HepG2 (cell line): ENCODE measurements around the gene C4B. TPM values are rescaled to one million over a fixed set of nuclear protein-coding genes. Genes with fewer than 3 reads are reported as not detected.

Experiments
- ATAC-seq: fragments of 200-7000 bp; cut with Tn5 transposase; 3 replicates; pipeline ENCODE4 v1.9.1; 2020; ENCODE audit warnings: mild to moderate bottlenecking, moderate library complexity
- BruUV-seq: library from RNA; stranded (reverse); fragments of 400-500 nt; replicated peaks from 2 replicates; lab custom pipeline; 2021; lab: Mats Ljungman, UMichigan
- CTCF ChIA-PET: fragments of 300-600 bp; formaldehyde crosslinking; extraction: SDS; loops from one replicate; lab custom pipeline; 2021; ENCODE audit warnings: low total read pairs, inconsistent platforms, low intra/inter-chr PET ratio; lab: Yijun Ruan, JAX
- POLR2A ChIA-PET: fragments of 350-600 bp; sonication (Branson Sonifier 250); formaldehyde crosslinking; loops from one replicate; lab custom pipeline; 2020; ENCODE audit warnings: antibody characterized with exemption, inconsistent platforms; lab: Yijun Ruan, JAX
- DNase-seq: peaks from one replicate; pipeline ENCODE4 v3.0.0-alpha.2; 2015; ENCODE audit warnings: low spot score
- FAIRE-seq: peaks from 3 replicates; lab custom pipeline; 2011; peaks lifted over from hg19 to GRCh38; lab: Jason Lieb, UNC
- H2AFZ ChIP-seq: one replicate; pipeline ENCODE4 v1.6.1; 2011; ENCODE audit warnings: low read length, inconsistent platforms
- H3K27ac ChIP-seq: fragments of 300-600 bp; 3 replicates; pipeline ENCODE4 v1.8.0; 2011; ENCODE audit warnings: mixed run types, mild to moderate bottlenecking, mixed read lengths, low read length, inconsistent platforms; ENCODE audit not compliant: insufficient read depth; ENCODE audit errors: extremely low read length
- H3K27me3 ChIP-seq, 2 experiments: fragments of 200-600 bp in 1 of 2; 2 replicates in 1 of 2; 3 replicates in 1 of 2; pipeline versions ENCODE4 v1.6.0 to v1.8.0; 2011; ENCODE audit warnings: low read length in 2 of 2, mild to moderate bottlenecking in 2 of 2, moderate library complexity in 2 of 2, inconsistent platforms in 1 of 2; ENCODE audit not compliant: insufficient read depth in 2 of 2, control insufficient read depth in 1 of 2
- H3K36me3 ChIP-seq, 2 experiments: fragments of 200-600 bp in 1 of 2; replicated peaks in 1 of 2; 2 replicates in 1 of 2; 3 replicates in 1 of 2; pipeline versions ENCODE4 v1.5.1 to v1.8.0; 2011; ENCODE audit warnings: low read length in 2 of 2, inconsistent platforms in 1 of 2; ENCODE audit not compliant: insufficient read depth in 2 of 2, control insufficient read depth in 1 of 2
- H3K4me1 ChIP-seq: 2 replicates; pipeline ENCODE4 v1.5.1; 2012; ENCODE audit warnings: low read length, inconsistent platforms; ENCODE audit not compliant: insufficient read depth
- H3K4me2 ChIP-seq: 2 replicates; pipeline ENCODE4 v1.6.0; 2011; ENCODE audit warnings: low read depth, low read length, inconsistent platforms
- H3K4me3 ChIP-seq, 3 experiments: fragments of 200-600 bp in 1 of 3; sonication (generic), shearing (Covaris generic) in 1 of 3; replicated peaks in 1 of 3; 2 replicates each; pipeline ENCODE4 v1.5.1; 2011 to 2016; ENCODE audit warnings: low read length in 3 of 3, inconsistent platforms in 2 of 3, low read depth in 2 of 3, mild to moderate bottlenecking in 2 of 3, control low read depth in 1 of 3, mixed read lengths in 1 of 3; ENCODE audit not compliant: insufficient read depth in 1 of 3
- H3K79me2 ChIP-seq: one replicate; pipeline ENCODE4 v1.6.1; 2011; ENCODE audit warnings: low read length, inconsistent platforms; ENCODE audit not compliant: insufficient read depth
- H3K9ac ChIP-seq: 2 replicates; pipeline ENCODE4 v1.6.0; 2011; ENCODE audit warnings: mild to moderate bottlenecking, low read depth, low read length, inconsistent platforms; ENCODE audit not compliant: insufficient read depth
- H3K9me3 ChIP-seq: 2 replicates; pipeline ENCODE4 v1.5.1; 2012; ENCODE audit warnings: mild to moderate bottlenecking, low read length
- H4K20me1 ChIP-seq: 2 replicates; pipeline ENCODE4 v1.6.0; 2011; ENCODE audit warnings: inconsistent platforms, mild to moderate bottlenecking, low read length, moderate library complexity; ENCODE audit not compliant: insufficient read depth
- DMAP1 ChIP-seq: IDR thresholded peaks from 2 replicates; pipeline ENCODE4 v1.6.1; 2016
- GTF3A ChIP-seq: sonication (generic); formaldehyde crosslinking; conservative IDR thresholded peaks from 2 replicates; pipeline ENCODE4 v1.4.0; 2020; ENCODE audit warnings: mild to moderate bottlenecking, missing genetic modification reagents
- SNRNP70 ChIP-seq: fragments of 200-400 bp; formaldehyde crosslinking; IDR thresholded peaks from 2 replicates; pipeline ENCODE4 v1.6.1; 2017; ENCODE audit warnings: mild to moderate bottlenecking, low read depth, low read length, moderate library complexity
- SRSF4 ChIP-seq: fragments of 200-400 bp; formaldehyde crosslinking; IDR thresholded peaks from one replicate; pipeline ENCODE4 v1.6.1; 2018; ENCODE audit warnings: mild to moderate bottlenecking, low read depth, low read length, moderate library complexity; ENCODE audit not compliant: poor library complexity, severe bottlenecking
- TAF15 ChIP-seq: fragments of 200-400 bp; formaldehyde crosslinking; IDR thresholded peaks from one replicate; pipeline ENCODE4 v1.6.1; 2018; ENCODE audit warnings: mild to moderate bottlenecking, low read depth, low read length; ENCODE audit not compliant: poor library complexity, severe bottlenecking
- ZNF30 ChIP-seq: sonication (generic); formaldehyde crosslinking; IDR thresholded peaks from 2 replicates; pipeline ENCODE4 v1.5.0; 2020; ENCODE audit warnings: mild to moderate bottlenecking, missing genetic modification reagents
- ZNF333 ChIP-seq: sonication (generic); formaldehyde crosslinking; IDR thresholded peaks from 2 replicates; pipeline ENCODE4 v1.4.0; 2020; ENCODE audit warnings: mild to moderate bottlenecking, missing genetic modification reagents, borderline replicate concordance
- ZNF577 ChIP-seq: sonication (generic); formaldehyde crosslinking; IDR thresholded peaks from 2 replicates; pipeline ENCODE4 v1.4.0; 2020; ENCODE audit warnings: mild to moderate bottlenecking, low read depth, missing genetic modification reagents, borderline replicate concordance
- WGBS: methylation state at CpG from one replicate; pipeline ENCODE4 v1.1.6; 2017; ENCODE audit warnings: low lambda C conversion rate; 5-methylcytosine and 5-hydroxymethylcytosine counted together
- in situ Hi-C: cut with HindIII; loops from 2 replicates; pipeline ENCODE4 v1.10.0; 2017; ENCODE audit warnings: low pct_unique_long_range_greater_than_20kb; ENCODE audit not compliant: extremely low pct_ligation_motif_present
- intact Hi-C: fragments of 100-400 bp; cut with micrococcal nuclease; formaldehyde crosslinking; loops from one replicate; pipeline ENCODE4 v1.10.0; 2022; ENCODE audit not compliant: unreplicated experiment
- polyA plus RNA-seq, 8 experiments: library from polyadenylated mRNA; depleted of rRNA in 3 of 8; stranded (reverse) in 7 of 8; unstranded in 1 of 8; fragments of >200 nt; fragmentation: Illumina TruSeq in 4 of 8; extraction: Trizol in 4 of 8; gene quantifications; 2 replicates each; pipeline versions ENCODE4 v1.2.1 to v1.2.3, GENCODE V29; 2011 to 2016; ENCODE audit warnings: low read depth in 4 of 8, missing spikeins in 1 of 8, mixed read lengths in 1 of 8; ENCODE audit not compliant: insufficient read depth in 1 of 8
- total RNA-seq, 5 experiments: library from RNA; depleted of rRNA; stranded (reverse); fragments of >200 nt; fragmentation: Illumina TruSeq; extraction: Trizol; gene quantifications; 2 replicates each; pipeline ENCODE4 v1.2.3, GENCODE V29; 2016; ENCODE audit warnings: low read depth in 1 of 5
- TF ChIP-seq, protein P1 (sequence below): sonication (generic); formaldehyde crosslinking; IDR thresholded peaks from 2 replicates; pipeline ENCODE4 v1.4.0; 2020; ENCODE audit warnings: mild to moderate bottlenecking, missing genetic modification reagents

Gene C4B
- total and polyA plus RNA-seq, 2 of the 13 experiments (the other 11 are each of a cell fraction or from before 2014, with no cell fraction given): 167 to 538 TPM

GRCh38 chr6:32082935-32083334 lies 68.3 kb downstream of the C4B start:
- no peaks in the 10 kb centered on the region for H3K9me3 ChIP-seq
- H3K9ac ChIP-seq: no peak overlapping the region
- FAIRE-seq: no peak
- POLR2A ChIA-PET: no interaction called here
- no peak for ATAC-seq
- H3K27me3 ChIP-seq: peaks cover 9 to 62% of the 10 kb centered on the region in 2 experiments
- TF ChIP-seq GTF3A (CRISPR knock-in tag) (no peak), ZNF30 (CRISPR knock-in tag) (no peak), SNRNP70 (no peak)
- TF ChIP-seq, protein P1, sequence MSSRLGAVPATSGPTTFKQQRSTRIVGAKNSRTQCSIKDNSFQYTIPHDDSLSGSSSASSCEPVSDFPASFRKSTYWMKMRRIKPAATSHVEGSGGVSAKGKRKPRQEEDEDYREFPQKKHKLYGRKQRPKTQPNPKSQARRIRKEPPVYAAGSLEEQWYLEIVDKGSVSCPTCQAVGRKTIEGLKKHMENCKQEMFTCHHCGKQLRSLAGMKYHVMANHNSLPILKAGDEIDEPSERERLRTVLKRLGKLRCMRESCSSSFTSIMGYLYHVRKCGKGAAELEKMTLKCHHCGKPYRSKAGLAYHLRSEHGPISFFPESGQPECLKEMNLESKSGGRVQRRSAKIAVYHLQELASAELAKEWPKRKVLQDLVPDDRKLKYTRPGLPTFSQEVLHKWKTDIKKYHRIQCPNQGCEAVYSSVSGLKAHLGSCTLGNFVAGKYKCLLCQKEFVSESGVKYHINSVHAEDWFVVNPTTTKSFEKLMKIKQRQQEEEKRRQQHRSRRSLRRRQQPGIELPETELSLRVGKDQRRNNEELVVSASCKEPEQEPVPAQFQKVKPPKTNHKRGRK (CRISPR knock-in tag): no peak
- WGBS: 44% methylated on average over 9 of the region's 9 CpGs
- no peak overlapping the region for H3K4me3 ChIP-seq
- no peak for DNase-seq
- H3K79me2 ChIP-seq: no peaks in the 10 kb centered on the region
- no TSS peak for BruUV-seq
- H3K36me3 ChIP-seq: no peaks in the 10 kb centered on the region
- in situ Hi-C loops: loop anchor here (25.0 kb wide), 1 partner anchor 704 kb away; no protein-coding TSS in a partner anchor
- H3K27ac ChIP-seq: no peak overlapping the region
- intact Hi-C loops: no loop called here
- no peaks in the 10 kb centered on the region for H4K20me1 ChIP-seq
- CTCF ChIA-PET: no interaction called here
- H2AFZ ChIP-seq: no peak overlapping the region
- no peak overlapping the region for H3K4me2 ChIP-seq
- H3K4me1 ChIP-seq: peaks cover 34% of the 10 kb centered on the region

DNA sequence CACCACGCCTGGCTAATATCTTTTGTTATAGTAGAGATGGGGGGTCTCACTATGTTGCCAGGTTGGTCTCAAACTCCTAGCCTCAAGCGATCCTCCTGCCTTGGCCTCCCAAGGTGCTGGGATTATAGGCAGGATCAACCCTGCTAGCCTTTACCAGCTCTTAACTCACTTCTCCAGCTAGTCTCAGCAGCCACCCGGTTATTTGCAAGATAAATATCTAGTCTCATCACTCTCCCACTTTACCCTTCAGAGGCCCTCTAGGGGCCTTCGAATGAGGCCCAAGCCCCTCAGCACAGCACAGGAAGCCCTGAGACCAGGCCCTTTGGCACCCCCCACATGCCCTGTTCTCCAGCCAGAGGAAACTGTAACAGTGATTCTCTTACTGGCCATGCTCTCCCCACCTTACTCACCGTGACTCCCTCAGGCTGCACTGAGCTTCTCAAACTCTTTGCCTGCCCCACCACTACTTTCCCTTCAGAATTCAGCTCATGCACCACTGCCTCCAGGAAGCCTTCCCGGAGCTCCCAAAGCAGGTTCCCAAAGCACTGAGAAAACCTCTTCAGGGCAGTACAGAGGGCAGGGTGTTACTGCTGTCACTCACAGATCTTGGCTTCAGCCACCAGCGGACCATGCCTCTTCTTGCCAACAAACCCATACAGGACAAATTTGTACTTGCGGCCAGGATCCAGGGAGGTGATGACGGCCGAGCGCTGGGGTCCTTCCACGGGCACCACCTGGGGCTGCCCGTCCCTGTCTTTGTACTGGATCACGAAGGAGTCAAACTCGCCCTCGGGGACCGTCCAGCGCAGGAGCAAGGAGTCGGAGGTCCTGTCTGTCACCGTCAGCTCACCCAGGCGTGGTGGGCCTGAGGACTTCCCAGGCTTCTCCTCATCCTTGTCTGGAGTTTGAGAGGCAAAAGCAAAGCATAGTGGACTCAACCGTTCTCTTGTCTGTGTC lies 69.5 kb downstream of the C4B start:
- Histone ChIP-seq H3K9me3 (no peaks in the 10 kb centered on the region), H3K79me2 (no peaks in the 10 kb centered on the region), H2AFZ (no peak overlapping the region), H3K9ac (no peak overlapping the region), H3K4me2 (no peak overlapping the region), H3K4me3 (no peak overlapping the region), H3K27ac (no peak overlapping the region), H3K36me3 (no peaks in the 10 kb centered on the region), H4K20me1 (no peaks in the 10 kb centered on the region), H3K27me3 (peaks cover 9 to 61% of the 10 kb centered on the region in 2 experiments), H3K4me1 (peaks cover 45% of the 10 kb centered on the region)
- in situ Hi-C loops (loop anchor here (25.0 kb wide), 1 partner anchor 703 kb away; no protein-coding TSS in a partner anchor), intact Hi-C loops (no loop called here)
- 50% methylated on average over 21 of the region's 22 CpGs for WGBS
- FAIRE-seq (no peak), DNase-seq (no peak), ATAC-seq (no peak)
- CTCF ChIA-PET: no interaction called here
- TF ChIP-seq DMAP1 (CRISPR knock-in tag) (no peak), SRSF4 (no peak), ZNF577 (CRISPR knock-in tag) (no peak), TAF15 (no peak), ZNF333 (CRISPR knock-in tag) (no peak)
- no TSS peak for BruUV-seq
- POLR2A ChIA-PET: no interaction called here
